Activated CD4-positive, alpha-beta T cell treated with anti-CD3 and anti-CD28 coated beads, Interleukin-2, amount 10 ng/mL, durations not matched to agents 24 days and 14 days (primary cell): Measurements from ENCODE around the gene C2CD4D. TPM values are rescaled to one million over a fixed set of nuclear protein-coding genes. Genes with fewer than 3 reads are reported as not detected.
A peak's percentile ranks its signal among the peaks of the same experiment; 100 is the strongest.

ENCODE experiments used
- DNase-seq: peaks from one replicate; pipeline ENCODE4 v3.0.0; 2022
- H3K27ac Mint-ChIP-seq: one replicate; pipeline ENCODE4 v1.8.0; 2022; ENCODE audit warnings: mild to moderate bottlenecking, mixed read lengths
- H3K27me3 Mint-ChIP-seq: one replicate; pipeline ENCODE4 v1.8.0; 2022; ENCODE audit warnings: mixed read lengths
- H3K36me3 Mint-ChIP-seq: one replicate; pipeline ENCODE4 v1.8.0; 2022; ENCODE audit warnings: low read depth, mild to moderate bottlenecking, mixed read lengths
- H3K4me1 Mint-ChIP-seq: one replicate; pipeline ENCODE4 v1.8.0; 2021; ENCODE audit warnings: mixed read lengths
- H3K4me3 Mint-ChIP-seq: one replicate; pipeline ENCODE4 v1.8.0; 2022; ENCODE audit warnings: mild to moderate bottlenecking, moderate library complexity, mixed read lengths
- H3K9me3 Mint-ChIP-seq: one replicate; pipeline ENCODE4 v1.8.0; 2021; ENCODE audit warnings: mixed read lengths
- intact Hi-C: fragments of 100-400 bp; cut with micrococcal nuclease; formaldehyde crosslinking; loops from one replicate; pipeline ENCODE4 v1.15.1; 2023
- total RNA-seq: library from RNA; stranded (reverse); gene quantifications from 2 replicates; pipeline ENCODE4 v1.2.3, GENCODE V29; 2022

C2CD4D gene
- total RNA-seq, 1 donor from 2014 or later: 0.86 TPM

DNA sequence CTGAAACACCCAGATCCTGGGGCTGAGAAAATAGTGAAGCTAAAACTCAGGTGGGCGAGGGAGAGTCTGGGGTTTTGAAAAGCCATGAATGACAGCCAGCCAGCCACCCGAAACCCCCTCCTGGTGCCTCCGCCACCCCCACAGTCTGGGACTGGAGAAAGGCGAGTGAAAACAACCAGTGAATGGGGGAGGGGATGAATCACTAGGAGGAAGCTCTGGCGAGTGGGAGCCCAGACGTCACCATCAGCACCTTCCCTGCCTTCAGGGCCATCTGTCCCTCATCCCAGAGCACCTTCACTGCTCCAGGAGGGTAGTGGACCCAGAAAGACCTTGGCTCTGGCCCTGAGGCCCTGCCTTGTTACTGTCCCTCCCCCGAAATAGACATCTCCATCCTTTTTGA, 17.2 kb downstream of the C2CD4D start:
- DNase-seq: peak; percentile 68
- peak overlapping the region; percentile 42 for H3K4me3 Mint-ChIP-seq

GRCh38 chr1:151820940-151821339, 18.7 kb downstream of the C2CD4D start:
- H3K27me3 Mint-ChIP-seq: no peaks in the 10 kb centered on the region
- intact Hi-C loops: no loop called here
- H3K4me1 Mint-ChIP-seq: peaks cover 55% of the 10 kb centered on the region
- peak overlapping the region; percentile 8 for H3K27ac Mint-ChIP-seq
- H3K9me3 Mint-ChIP-seq: no peaks in the 10 kb centered on the region
- peak; percentile 68 for DNase-seq
- no peak overlapping the region for H3K4me3 Mint-ChIP-seq
- H3K36me3 Mint-ChIP-seq: no peaks in the 10 kb centered on the region

More for the DNA sequence above, 17.2 kb downstream of the C2CD4D start:
- H3K36me3 Mint-ChIP-seq: no peaks in the 10 kb centered on the region
- H3K27ac Mint-ChIP-seq: peak overlapping the region; percentile 72
- peaks cover 49% of the 10 kb centered on the region for H3K4me1 Mint-ChIP-seq
- H3K27me3 Mint-ChIP-seq: no peaks in the 10 kb centered on the region
- intact Hi-C loops: loop anchor here (2.0 kb wide), 2 partner anchors 14 to 32 kb away; partner anchors contain the start of gene TDRKH
- H3K9me3 Mint-ChIP-seq: no peaks in the 10 kb centered on the region

- Mint-ChIP-seq H3K9me3 (no peaks in the 10 kb centered on the region), H3K27ac (no peak overlapping the region), H3K4me1 (peaks cover 57% of the 10 kb centered on the region), H3K4me3 (peak overlapping the region; percentile 2), H3K27me3 (no peaks in the 10 kb centered on the region), H3K36me3 (no peaks in the 10 kb centered on the region)
- intact Hi-C loops: no loop called here
- DNase-seq: no peak
Observed at GRCh38 chr1:151819976-151820623, 19.5 kb downstream of the C2CD4D start.

- Mint-ChIP-seq H3K4me3 (no peak overlapping the region), H3K27me3 (no peaks in the 10 kb centered on the region), H3K9me3 (no peaks in the 10 kb centered on the region), H3K36me3 (no peaks in the 10 kb centered on the region), H3K4me1 (peaks cover 54% of the 10 kb centered on the region), H3K27ac (no peak overlapping the region)
- intact Hi-C loops: no loop called here
- DNase-seq: no peak
Observed at GRCh38 chr1:151819227-151819835, 20.3 kb downstream of the C2CD4D start.

- Mint-ChIP-seq H3K36me3 (no peaks in the 10 kb centered on the region), H3K27ac (peak overlapping the region; percentile 16), H3K4me1 (peaks cover 44% of the 10 kb centered on the region), H3K4me3 (no peak overlapping the region), H3K27me3 (no peaks in the 10 kb centered on the region), H3K9me3 (no peaks in the 10 kb centered on the region)
- DNase-seq: no peak
- intact Hi-C loops: no loop called here
Observed at GRCh38 chr1:151817353-151817730, 22.3 kb downstream of the C2CD4D start.

GRCh38 chr1:151816548-151817352, 22.9 kb downstream of the C2CD4D start:
- no peak for DNase-seq
- H3K4me1 Mint-ChIP-seq: peaks cover 40% of the 10 kb centered on the region
- H3K9me3 Mint-ChIP-seq: no peaks in the 10 kb centered on the region
- no peak overlapping the region for H3K27ac Mint-ChIP-seq
- no peaks in the 10 kb centered on the region for H3K27me3 Mint-ChIP-seq
- H3K4me3 Mint-ChIP-seq: no peak overlapping the region
- no peaks in the 10 kb centered on the region for H3K36me3 Mint-ChIP-seq
- intact Hi-C loops: no loop called here

GRCh38 chr1:151815716-151816327, 23.8 kb downstream of the C2CD4D start:
- peaks cover 31% of the 10 kb centered on the region for H3K4me1 Mint-ChIP-seq
- H3K27ac Mint-ChIP-seq: peak overlapping the region; percentile 30
- no peaks in the 10 kb centered on the region for H3K27me3 Mint-ChIP-seq
- H3K36me3 Mint-ChIP-seq: no peaks in the 10 kb centered on the region
- intact Hi-C loops: no loop called here
- H3K4me3 Mint-ChIP-seq: peak overlapping the region; percentile 18
- no peaks in the 10 kb centered on the region for H3K9me3 Mint-ChIP-seq
- DNase-seq: peak; percentile 78

DNA sequence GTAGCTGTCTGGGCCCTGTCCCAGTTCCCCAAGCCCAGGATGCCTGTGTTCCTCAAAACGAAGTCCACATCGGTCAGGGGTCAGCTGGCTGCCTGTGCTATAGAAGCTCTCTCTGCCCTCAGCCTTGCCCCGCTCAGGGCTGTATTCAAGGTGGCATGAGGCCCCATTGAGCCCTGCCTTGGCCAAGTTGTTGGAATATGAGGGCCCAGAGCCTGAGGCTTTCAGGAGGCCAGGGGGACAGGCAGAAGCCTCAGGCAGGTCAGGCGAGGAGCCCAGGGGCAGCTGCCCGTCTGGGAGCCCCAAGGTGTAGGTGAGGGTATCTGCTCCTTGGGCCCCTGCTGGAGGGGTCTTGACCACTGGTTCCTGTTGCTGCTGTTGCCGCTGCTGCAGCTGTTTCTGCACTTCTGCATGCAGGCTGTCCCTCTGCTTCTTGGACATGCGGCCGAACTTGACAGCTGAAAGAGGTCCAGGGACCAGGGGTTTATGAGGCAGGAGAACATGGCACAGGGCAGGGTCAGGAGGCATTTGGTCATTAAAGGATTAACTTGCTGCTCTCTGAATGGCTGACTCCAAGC, 24.6 kb downstream of the C2CD4D start:
- no peak overlapping the region for H3K27ac Mint-ChIP-seq
- no peak overlapping the region for H3K4me3 Mint-ChIP-seq
- H3K4me1 Mint-ChIP-seq: peaks cover 23% of the 10 kb centered on the region
- H3K36me3 Mint-ChIP-seq: no peaks in the 10 kb centered on the region
- H3K9me3 Mint-ChIP-seq: no peaks in the 10 kb centered on the region
- DNase-seq: no peak
- intact Hi-C loops: no loop called here
- no peaks in the 10 kb centered on the region for H3K27me3 Mint-ChIP-seq

- Mint-ChIP-seq H3K27ac (no peak overlapping the region), H3K4me3 (no peak overlapping the region), H3K27me3 (no peaks in the 10 kb centered on the region), H3K4me1 (peaks cover 18% of the 10 kb centered on the region), H3K36me3 (no peaks in the 10 kb centered on the region), H3K9me3 (no peaks in the 10 kb centered on the region)
- DNase-seq: no peak
- intact Hi-C loops: no loop called here
Observed at GRCh38 chr1:151814426-151814825, 25.2 kb downstream of the C2CD4D start.

GRCh38 chr1:151813271-151813977, 26.2 kb downstream of the C2CD4D start:
- Mint-ChIP-seq H3K27me3 (peaks cover under 1% of the 10 kb centered on the region), H3K9me3 (no peaks in the 10 kb centered on the region), H3K4me1 (peaks cover 18% of the 10 kb centered on the region), H3K36me3 (no peaks in the 10 kb centered on the region), H3K4me3 (no peak overlapping the region), H3K27ac (no peak overlapping the region)
- DNase-seq: no peak
- intact Hi-C loops: no loop called here

DNA sequence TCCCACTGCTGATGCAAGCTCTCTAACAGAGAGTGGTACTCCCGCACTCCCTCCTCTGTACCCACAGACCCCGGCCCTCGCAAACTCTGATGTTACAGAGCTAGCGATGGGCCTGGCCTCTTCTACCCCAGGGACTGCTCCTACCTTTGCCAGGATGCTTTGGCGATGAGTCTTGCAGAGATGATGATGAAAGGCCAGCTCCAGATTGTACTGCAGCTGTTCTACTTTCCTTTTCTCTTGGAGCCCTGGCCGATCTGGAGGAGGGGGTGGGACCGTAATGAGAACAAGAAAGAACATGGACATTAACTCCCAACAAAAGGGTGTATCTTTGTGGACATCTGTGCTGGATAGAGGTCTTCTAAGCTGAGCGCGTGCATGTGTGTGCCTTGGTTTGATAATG, 28.4 kb downstream of the C2CD4D start:
- intact Hi-C loops: no loop called here
- no peak for DNase-seq
- H3K27ac Mint-ChIP-seq: no peak overlapping the region
- no peaks in the 10 kb centered on the region for H3K36me3 Mint-ChIP-seq
- H3K27me3 Mint-ChIP-seq: peaks cover 3% of the 10 kb centered on the region
- no peaks in the 10 kb centered on the region for H3K9me3 Mint-ChIP-seq
- no peak overlapping the region for H3K4me3 Mint-ChIP-seq
- peaks cover 12% of the 10 kb centered on the region for H3K4me1 Mint-ChIP-seq

DNA sequence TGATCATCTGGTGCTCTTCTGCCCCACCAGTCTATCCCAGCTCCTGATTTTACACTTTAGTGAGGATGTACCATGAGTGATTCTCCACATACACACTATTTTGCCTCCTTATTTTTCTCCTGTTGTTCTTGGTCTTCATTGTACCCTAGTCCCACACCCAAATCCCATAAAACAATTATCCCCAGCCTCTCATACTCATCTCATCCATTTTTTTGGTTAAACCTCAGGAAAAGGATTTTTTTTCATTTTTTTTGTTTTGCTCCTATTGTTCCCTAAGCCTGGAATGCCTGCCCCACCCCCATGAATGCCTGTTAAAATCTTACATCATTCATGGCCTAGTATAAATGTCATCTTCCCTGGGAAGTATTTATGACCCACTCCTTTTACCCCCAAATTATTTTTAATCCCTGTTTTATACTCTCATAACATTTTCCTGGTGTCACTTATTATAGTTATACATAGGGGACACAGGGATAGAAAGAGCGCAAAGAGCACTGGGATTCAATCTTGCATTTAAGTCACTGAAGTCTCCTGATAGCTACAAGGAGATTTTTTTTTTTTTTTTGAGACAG, 29.5 kb downstream of the C2CD4D start:
- H3K27ac Mint-ChIP-seq: no peak overlapping the region
- peaks cover 3% of the 10 kb centered on the region for H3K27me3 Mint-ChIP-seq
- no peaks in the 10 kb centered on the region for H3K36me3 Mint-ChIP-seq
- H3K4me1 Mint-ChIP-seq: peaks cover 4% of the 10 kb centered on the region
- intact Hi-C loops: no loop called here
- H3K9me3 Mint-ChIP-seq: no peaks in the 10 kb centered on the region
- no peak overlapping the region for H3K4me3 Mint-ChIP-seq
- DNase-seq: no peak
